K562 (cell line): ENCODE data around the gene NDOR1. TPM values are rescaled to one million over a fixed set of nuclear protein-coding genes. Genes with fewer than 3 reads are reported as not detected.

ENCODE experiments used
- BCOR ChIP-seq: fragments of 450-650 bp; IDR thresholded peaks from 2 replicates; pipeline ENCODE4 v1.6.1; 2016
- HNRNPUL1 ChIP-seq: fragments of 200-400 bp; formaldehyde crosslinking; IDR thresholded peaks from 2 replicates; pipeline ENCODE4 v1.6.1; 2017; ENCODE audit warnings: low read length
- XRCC3 ChIP-seq: fragments of 450-650 bp; IDR thresholded peaks from 2 replicates; pipeline ENCODE4 v1.6.1; 2017; ENCODE audit warnings: mild to moderate bottlenecking, moderate library complexity
- polyA plus RNA-seq, 8 experiments: library from polyadenylated mRNA; depleted of rRNA in 4 of 8; stranded (reverse) in 5 of 8; unstranded in 3 of 8; fragments of >200 nt; fragmentation: Nextera tagmentation in 2 of 8; fragmentation: Illumina TruSeq in 1 of 8; extraction: Ambion mirVana in 2 of 8; extraction: Trizol in 1 of 8; gene quantifications; 2 replicates each; pipeline versions ENCODE4 v1.2.1 to v1.2.3, GENCODE V29; 2011 to 2014; ENCODE audit warnings: inconsistent platforms in 1 of 8, missing spikeins in 1 of 8
- total RNA-seq, 7 experiments: library from RNA; depleted of rRNA in 6 of 7; stranded (reverse); fragments of >200 nt in 6 of 7; fragmentation: Illumina TruSeq in 2 of 7; extraction: Trizol in 2 of 7; gene quantifications; 2 replicates each; pipeline versions ENCODE4 v1.2.1 to v1.2.3, GENCODE V29; 2011 to 2021; ENCODE audit warnings: low replicate concordance in 1 of 7
- TF ChIP-seq, protein P1 (sequence below): fragments of 450-650 bp; IDR thresholded peaks from 2 replicates; pipeline ENCODE4 v1.6.1; 2016; ENCODE audit warnings: mild to moderate bottlenecking, moderate library complexity

The NDOR1 gene
- total and polyA plus RNA-seq, 9 of the 15 experiments (the other 6 are each of a cell fraction or from before 2014, with no cell fraction given), result 0.06 to 36.9 (median 6.9) TPM

- TF ChIP-seq, protein P1, sequence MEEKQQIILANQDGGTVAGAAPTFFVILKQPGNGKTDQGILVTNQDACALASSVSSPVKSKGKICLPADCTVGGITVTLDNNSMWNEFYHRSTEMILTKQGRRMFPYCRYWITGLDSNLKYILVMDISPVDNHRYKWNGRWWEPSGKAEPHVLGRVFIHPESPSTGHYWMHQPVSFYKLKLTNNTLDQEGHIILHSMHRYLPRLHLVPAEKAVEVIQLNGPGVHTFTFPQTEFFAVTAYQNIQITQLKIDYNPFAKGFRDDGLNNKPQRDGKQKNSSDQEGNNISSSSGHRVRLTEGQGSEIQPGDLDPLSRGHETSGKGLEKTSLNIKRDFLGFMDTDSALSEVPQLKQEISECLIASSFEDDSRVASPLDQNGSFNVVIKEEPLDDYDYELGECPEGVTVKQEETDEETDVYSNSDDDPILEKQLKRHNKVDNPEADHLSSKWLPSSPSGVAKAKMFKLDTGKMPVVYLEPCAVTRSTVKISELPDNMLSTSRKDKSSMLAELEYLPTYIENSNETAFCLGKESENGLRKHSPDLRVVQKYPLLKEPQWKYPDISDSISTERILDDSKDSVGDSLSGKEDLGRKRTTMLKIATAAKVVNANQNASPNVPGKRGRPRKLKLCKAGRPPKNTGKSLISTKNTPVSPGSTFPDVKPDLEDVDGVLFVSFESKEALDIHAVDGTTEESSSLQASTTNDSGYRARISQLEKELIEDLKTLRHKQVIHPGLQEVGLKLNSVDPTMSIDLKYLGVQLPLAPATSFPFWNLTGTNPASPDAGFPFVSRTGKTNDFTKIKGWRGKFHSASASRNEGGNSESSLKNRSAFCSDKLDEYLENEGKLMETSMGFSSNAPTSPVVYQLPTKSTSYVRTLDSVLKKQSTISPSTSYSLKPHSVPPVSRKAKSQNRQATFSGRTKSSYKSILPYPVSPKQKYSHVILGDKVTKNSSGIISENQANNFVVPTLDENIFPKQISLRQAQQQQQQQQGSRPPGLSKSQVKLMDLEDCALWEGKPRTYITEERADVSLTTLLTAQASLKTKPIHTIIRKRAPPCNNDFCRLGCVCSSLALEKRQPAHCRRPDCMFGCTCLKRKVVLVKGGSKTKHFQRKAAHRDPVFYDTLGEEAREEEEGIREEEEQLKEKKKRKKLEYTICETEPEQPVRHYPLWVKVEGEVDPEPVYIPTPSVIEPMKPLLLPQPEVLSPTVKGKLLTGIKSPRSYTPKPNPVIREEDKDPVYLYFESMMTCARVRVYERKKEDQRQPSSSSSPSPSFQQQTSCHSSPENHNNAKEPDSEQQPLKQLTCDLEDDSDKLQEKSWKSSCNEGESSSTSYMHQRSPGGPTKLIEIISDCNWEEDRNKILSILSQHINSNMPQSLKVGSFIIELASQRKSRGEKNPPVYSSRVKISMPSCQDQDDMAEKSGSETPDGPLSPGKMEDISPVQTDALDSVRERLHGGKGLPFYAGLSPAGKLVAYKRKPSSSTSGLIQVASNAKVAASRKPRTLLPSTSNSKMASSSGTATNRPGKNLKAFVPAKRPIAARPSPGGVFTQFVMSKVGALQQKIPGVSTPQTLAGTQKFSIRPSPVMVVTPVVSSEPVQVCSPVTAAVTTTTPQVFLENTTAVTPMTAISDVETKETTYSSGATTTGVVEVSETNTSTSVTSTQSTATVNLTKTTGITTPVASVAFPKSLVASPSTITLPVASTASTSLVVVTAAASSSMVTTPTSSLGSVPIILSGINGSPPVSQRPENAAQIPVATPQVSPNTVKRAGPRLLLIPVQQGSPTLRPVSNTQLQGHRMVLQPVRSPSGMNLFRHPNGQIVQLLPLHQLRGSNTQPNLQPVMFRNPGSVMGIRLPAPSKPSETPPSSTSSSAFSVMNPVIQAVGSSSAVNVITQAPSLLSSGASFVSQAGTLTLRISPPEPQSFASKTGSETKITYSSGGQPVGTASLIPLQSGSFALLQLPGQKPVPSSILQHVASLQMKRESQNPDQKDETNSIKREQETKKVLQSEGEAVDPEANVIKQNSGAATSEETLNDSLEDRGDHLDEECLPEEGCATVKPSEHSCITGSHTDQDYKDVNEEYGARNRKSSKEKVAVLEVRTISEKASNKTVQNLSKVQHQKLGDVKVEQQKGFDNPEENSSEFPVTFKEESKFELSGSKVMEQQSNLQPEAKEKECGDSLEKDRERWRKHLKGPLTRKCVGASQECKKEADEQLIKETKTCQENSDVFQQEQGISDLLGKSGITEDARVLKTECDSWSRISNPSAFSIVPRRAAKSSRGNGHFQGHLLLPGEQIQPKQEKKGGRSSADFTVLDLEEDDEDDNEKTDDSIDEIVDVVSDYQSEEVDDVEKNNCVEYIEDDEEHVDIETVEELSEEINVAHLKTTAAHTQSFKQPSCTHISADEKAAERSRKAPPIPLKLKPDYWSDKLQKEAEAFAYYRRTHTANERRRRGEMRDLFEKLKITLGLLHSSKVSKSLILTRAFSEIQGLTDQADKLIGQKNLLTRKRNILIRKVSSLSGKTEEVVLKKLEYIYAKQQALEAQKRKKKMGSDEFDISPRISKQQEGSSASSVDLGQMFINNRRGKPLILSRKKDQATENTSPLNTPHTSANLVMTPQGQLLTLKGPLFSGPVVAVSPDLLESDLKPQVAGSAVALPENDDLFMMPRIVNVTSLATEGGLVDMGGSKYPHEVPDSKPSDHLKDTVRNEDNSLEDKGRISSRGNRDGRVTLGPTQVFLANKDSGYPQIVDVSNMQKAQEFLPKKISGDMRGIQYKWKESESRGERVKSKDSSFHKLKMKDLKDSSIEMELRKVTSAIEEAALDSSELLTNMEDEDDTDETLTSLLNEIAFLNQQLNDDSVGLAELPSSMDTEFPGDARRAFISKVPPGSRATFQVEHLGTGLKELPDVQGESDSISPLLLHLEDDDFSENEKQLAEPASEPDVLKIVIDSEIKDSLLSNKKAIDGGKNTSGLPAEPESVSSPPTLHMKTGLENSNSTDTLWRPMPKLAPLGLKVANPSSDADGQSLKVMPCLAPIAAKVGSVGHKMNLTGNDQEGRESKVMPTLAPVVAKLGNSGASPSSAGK, result no peak
- no peak for TF ChIP-seq XRCC3
- no peak for TF ChIP-seq BCOR
- TF ChIP-seq HNRNPUL1, result 0 out of 2 replicates have a peak, but pooled peaks have one; percentile 40
Measured at GRCh38 chr9:137242269-137243203, 37.0 kb downstream of the NDOR1 start (continued).
